Gastrocnemius medialis (tissue), 4 donors: ENCODE measurements around the gene HOXA6.

Experiments used
- POLR2A ChIP-seq, 2 donors: fragments of 450-650 bp; IDR thresholded peaks; one replicate each; pipeline ENCODE4 v1.6.1; 2017; ENCODE audit warnings: antibody characterized with exemption in 2 of 2, mild to moderate bottlenecking in 2 of 2, moderate library complexity in 2 of 2
- TF ChIP-seq, protein P1 (sequence below), 5 experiments: fragments of 450-650 bp in 3 of 5; fragments of 200-600 bp in 2 of 5; sonication (generic) in 2 of 5; IDR thresholded peaks in 4 of 5; conservative IDR thresholded peaks in 1 of 5; 1 replicate in 4 of 5; 2 replicates in 1 of 5; pipeline ENCODE4 v1.5.1; 2016 to 2019; ENCODE audit warnings: antibody characterized with exemption in 5 of 5, mild to moderate bottlenecking in 3 of 5, moderate library complexity in 3 of 5

DNA sequence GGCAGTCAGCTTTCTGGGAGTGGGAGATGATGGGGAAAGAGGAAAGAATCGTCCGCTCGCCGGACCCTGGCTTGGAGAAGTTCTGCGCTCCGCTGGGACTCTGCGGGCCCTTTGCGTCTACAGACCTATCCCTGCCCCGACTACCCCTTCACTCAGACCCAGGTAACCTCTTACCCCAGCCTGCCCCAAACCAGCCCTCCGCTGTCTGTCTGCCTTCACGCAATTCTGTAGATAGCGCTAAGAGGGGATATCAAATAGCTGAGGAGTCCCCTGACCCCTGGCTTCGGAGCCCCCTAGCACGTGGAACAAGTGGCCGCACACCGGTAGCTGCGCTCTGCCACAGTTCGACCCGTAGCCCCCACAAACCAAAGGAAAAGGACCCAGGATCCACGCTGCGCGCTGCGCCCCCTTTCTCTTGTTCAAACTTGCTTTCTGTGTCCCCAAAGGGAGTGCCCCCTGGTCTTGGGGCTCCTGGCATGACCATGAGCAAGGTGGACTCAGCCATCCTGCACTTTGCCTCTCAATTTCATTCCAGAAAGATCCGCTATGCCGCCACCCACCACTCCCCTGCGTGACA is 24.0 kb downstream of the HOXA6 start:
- TF ChIP-seq POLR2A (IDR thresholded peaks at IDR 0.05) = no peak
- TF ChIP-seq, protein P1, sequence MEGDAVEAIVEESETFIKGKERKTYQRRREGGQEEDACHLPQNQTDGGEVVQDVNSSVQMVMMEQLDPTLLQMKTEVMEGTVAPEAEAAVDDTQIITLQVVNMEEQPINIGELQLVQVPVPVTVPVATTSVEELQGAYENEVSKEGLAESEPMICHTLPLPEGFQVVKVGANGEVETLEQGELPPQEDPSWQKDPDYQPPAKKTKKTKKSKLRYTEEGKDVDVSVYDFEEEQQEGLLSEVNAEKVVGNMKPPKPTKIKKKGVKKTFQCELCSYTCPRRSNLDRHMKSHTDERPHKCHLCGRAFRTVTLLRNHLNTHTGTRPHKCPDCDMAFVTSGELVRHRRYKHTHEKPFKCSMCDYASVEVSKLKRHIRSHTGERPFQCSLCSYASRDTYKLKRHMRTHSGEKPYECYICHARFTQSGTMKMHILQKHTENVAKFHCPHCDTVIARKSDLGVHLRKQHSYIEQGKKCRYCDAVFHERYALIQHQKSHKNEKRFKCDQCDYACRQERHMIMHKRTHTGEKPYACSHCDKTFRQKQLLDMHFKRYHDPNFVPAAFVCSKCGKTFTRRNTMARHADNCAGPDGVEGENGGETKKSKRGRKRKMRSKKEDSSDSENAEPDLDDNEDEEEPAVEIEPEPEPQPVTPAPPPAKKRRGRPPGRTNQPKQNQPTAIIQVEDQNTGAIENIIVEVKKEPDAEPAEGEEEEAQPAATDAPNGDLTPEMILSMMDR (IDR thresholded peaks at IDR 0.05 in 4 of 5, conservative IDR thresholded peaks at IDR 0.05 in 1 of 5) = no peak
